ENCODE data around the gene RFTN1. TPM values are rescaled to one million over a fixed set of nuclear protein-coding genes. Genes with fewer than 3 reads are reported as not detected.

RFTN1 gene
- total RNA-seq, 1 donor from 2014 or later: 0.96 TPM

- H3K4me1 Mint-ChIP-seq (ENCODE audit: low read depth): no peaks in the 10 kb centered on the region
- DNase-seq (ENCODE audit: low spot score, unreplicated experiment): no peak
- H3K27me3 Mint-ChIP-seq: peaks cover 4% of the 10 kb centered on the region
- H3K36me3 Mint-ChIP-seq (ENCODE audit: insufficient read depth): no peaks in the 10 kb centered on the region
- no peak overlapping the region for H3K27ac Mint-ChIP-seq
- H3K9me3 Mint-ChIP-seq (ENCODE audit: low read depth): no peaks in the 10 kb centered on the region
- no peak for TF ChIP-seq CTCF (IDR thresholded peaks at IDR 0.05; ENCODE audit: unreplicated experiment)
- H3K4me3 Mint-ChIP-seq (ENCODE audit: low read depth): no peak overlapping the region
These were observed 79.8 kb downstream of the RFTN1 start for GRCh38 chr3:16433701-16434151.

GRCh38 chr3:16432714-16433113 lies 80.8 kb downstream of the RFTN1 start:
- DNase-seq (ENCODE audit: low spot score, unreplicated experiment): no peak
- H3K4me3 Mint-ChIP-seq (ENCODE audit: low read depth): no peak overlapping the region
- no peaks in the 10 kb centered on the region for H3K36me3 Mint-ChIP-seq (ENCODE audit: insufficient read depth)
- no peaks in the 10 kb centered on the region for H3K9me3 Mint-ChIP-seq (ENCODE audit: low read depth)
- H3K4me1 Mint-ChIP-seq (ENCODE audit: low read depth): no peaks in the 10 kb centered on the region
- H3K27me3 Mint-ChIP-seq: peaks cover 4% of the 10 kb centered on the region
- H3K27ac Mint-ChIP-seq: no peak overlapping the region
- no peak for TF ChIP-seq CTCF (IDR thresholded peaks at IDR 0.05; ENCODE audit: unreplicated experiment)

- DNase-seq (ENCODE audit: low spot score, unreplicated experiment): no peak
- no peak overlapping the region for H3K4me3 Mint-ChIP-seq (ENCODE audit: low read depth)
- H3K27me3 Mint-ChIP-seq: peaks cover 4% of the 10 kb centered on the region
- no peaks in the 10 kb centered on the region for H3K36me3 Mint-ChIP-seq (ENCODE audit: insufficient read depth)
- no peak for TF ChIP-seq CTCF (IDR thresholded peaks at IDR 0.05; ENCODE audit: unreplicated experiment)
- no peak overlapping the region for H3K27ac Mint-ChIP-seq
- H3K4me1 Mint-ChIP-seq (ENCODE audit: low read depth): no peaks in the 10 kb centered on the region
- no peaks in the 10 kb centered on the region for H3K9me3 Mint-ChIP-seq (ENCODE audit: low read depth)
These were observed 82.5 kb downstream of the RFTN1 start for GRCh38 chr3:16430717-16431630.

GRCh38 chr3:16429086-16429485 lies 84.4 kb downstream of the RFTN1 start:
- no peak overlapping the region for H3K4me3 Mint-ChIP-seq (ENCODE audit: low read depth)
- TF ChIP-seq CTCF (IDR thresholded peaks at IDR 0.05; ENCODE audit: unreplicated experiment): no peak
- H3K4me1 Mint-ChIP-seq (ENCODE audit: low read depth): no peaks in the 10 kb centered on the region
- H3K27me3 Mint-ChIP-seq: peaks cover 6% of the 10 kb centered on the region
- H3K36me3 Mint-ChIP-seq (ENCODE audit: insufficient read depth): no peaks in the 10 kb centered on the region
- H3K27ac Mint-ChIP-seq: no peak overlapping the region
- no peaks in the 10 kb centered on the region for H3K9me3 Mint-ChIP-seq (ENCODE audit: low read depth)
- DNase-seq (ENCODE audit: low spot score, unreplicated experiment): no peak

- H3K27me3 Mint-ChIP-seq: peaks cover 6% of the 10 kb centered on the region
- no peaks in the 10 kb centered on the region for H3K4me1 Mint-ChIP-seq (ENCODE audit: low read depth)
These were observed 84.9 kb downstream of the RFTN1 start for GRCh38 chr3:16428612-16429011.

More at GRCh38 chr3:16428612-16429011, 84.9 kb downstream of the RFTN1 start:
- no peak for TF ChIP-seq CTCF (IDR thresholded peaks at IDR 0.05; ENCODE audit: unreplicated experiment)
- Mint-ChIP-seq H3K27ac (no peak overlapping the region), H3K36me3 (ENCODE audit: insufficient read depth) (no peaks in the 10 kb centered on the region), H3K9me3 (ENCODE audit: low read depth) (no peaks in the 10 kb centered on the region), H3K4me3 (ENCODE audit: low read depth) (no peak overlapping the region)
- DNase-seq (ENCODE audit: low spot score, unreplicated experiment): no peak
